ENCODE data around the gene SETD1B.

DNA sequence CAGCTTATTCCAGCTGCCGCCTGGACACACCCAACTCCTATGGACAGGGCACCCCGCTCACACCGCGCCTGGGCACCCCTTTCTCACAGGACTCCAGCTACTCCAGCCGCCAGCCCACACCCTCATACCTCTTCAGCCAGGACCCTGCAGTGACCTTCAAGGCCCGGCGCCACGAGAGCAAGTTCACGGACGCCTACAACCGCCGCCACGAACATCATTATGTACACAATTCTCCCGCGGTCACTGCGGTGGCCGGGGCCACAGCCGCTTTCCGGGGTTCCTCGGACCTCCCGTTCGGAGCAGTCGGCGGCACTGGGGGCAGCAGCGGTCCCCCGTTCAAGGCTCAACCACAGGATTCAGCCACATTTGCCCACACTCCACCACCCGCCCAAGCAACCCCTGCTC lies 5.9 kb downstream of the SETD1B start:
- TF ChIP-seq, protein P1, sequence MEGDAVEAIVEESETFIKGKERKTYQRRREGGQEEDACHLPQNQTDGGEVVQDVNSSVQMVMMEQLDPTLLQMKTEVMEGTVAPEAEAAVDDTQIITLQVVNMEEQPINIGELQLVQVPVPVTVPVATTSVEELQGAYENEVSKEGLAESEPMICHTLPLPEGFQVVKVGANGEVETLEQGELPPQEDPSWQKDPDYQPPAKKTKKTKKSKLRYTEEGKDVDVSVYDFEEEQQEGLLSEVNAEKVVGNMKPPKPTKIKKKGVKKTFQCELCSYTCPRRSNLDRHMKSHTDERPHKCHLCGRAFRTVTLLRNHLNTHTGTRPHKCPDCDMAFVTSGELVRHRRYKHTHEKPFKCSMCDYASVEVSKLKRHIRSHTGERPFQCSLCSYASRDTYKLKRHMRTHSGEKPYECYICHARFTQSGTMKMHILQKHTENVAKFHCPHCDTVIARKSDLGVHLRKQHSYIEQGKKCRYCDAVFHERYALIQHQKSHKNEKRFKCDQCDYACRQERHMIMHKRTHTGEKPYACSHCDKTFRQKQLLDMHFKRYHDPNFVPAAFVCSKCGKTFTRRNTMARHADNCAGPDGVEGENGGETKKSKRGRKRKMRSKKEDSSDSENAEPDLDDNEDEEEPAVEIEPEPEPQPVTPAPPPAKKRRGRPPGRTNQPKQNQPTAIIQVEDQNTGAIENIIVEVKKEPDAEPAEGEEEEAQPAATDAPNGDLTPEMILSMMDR (IDR thresholded peaks at IDR 0.05) = no peak
- TF ChIP-seq POLR2AphosphoS5 (IDR thresholded peaks at IDR 0.05) = no peak
- no peak for TF ChIP-seq POLR2A (IDR thresholded peaks at IDR 0.05)
- TF ChIP-seq EP300 (IDR thresholded peaks at IDR 0.05) = no peak

Data from suprapubic skin (tissue), 4 donors.